Gastrocnemius medialis (tissue), 4 donors: ENCODE data around the gene AP3B1. TPM values are rescaled to one million over a fixed set of nuclear protein-coding genes. Genes with fewer than 3 reads are reported as not detected.

ENCODE experiments used
- ATAC-seq, 2 donors: fragments of 150-250 bp; one replicate each; pipeline ENCODE4 v1.9.1; 2016
- DNase-seq, 2 donors: peaks; one replicate each; pipeline ENCODE4 v3.0.0-alpha.2; 2019
- H3K27ac ChIP-seq, 4 donors: fragments of 200-600 bp; sonication (generic); 1 replicate in 1 of 4; 2 replicates in 3 of 4; pipeline ENCODE4 v1.5.1; 2016 to 2018; ENCODE audit warnings: mild to moderate bottlenecking in 2 of 4, moderate library complexity in 1 of 4
- H3K27me3 ChIP-seq, 3 donors: fragments of 200-600 bp; sonication (generic) in 2 of 3; 1 replicate in 1 of 3; 2 replicates in 2 of 3; pipeline versions ENCODE4 v1.5.1 to v1.6.0; 2016 to 2019; ENCODE audit warnings: mild to moderate bottlenecking in 1 of 3, moderate library complexity in 1 of 3
- H3K36me3 ChIP-seq, 2 donors: fragments of 200-600 bp; sonication (generic) in 1 of 2; one replicate each; pipeline ENCODE4 v1.5.1; 2017 to 2018
- H3K4me1 ChIP-seq, 2 donors: fragments of 200-600 bp; sonication (generic) in 1 of 2; one replicate each; pipeline ENCODE4 v1.5.1; 2016 to 2017; ENCODE audit warnings: mild to moderate bottlenecking in 2 of 2
- H3K4me3 ChIP-seq, 4 donors: fragments of 200-600 bp; sonication (generic) in 3 of 4; 1 replicate in 1 of 4; 2 replicates in 3 of 4; pipeline ENCODE4 v1.5.1; 2016 to 2019; ENCODE audit warnings: mild to moderate bottlenecking in 2 of 4
- H3K9me3 ChIP-seq, 3 donors: fragments of 200-600 bp; sonication (generic) in 2 of 3; 1 replicate in 1 of 3; 2 replicates in 2 of 3; pipeline ENCODE4 v1.5.1; 2016 to 2019
- POLR2A ChIP-seq, 2 donors: fragments of 450-650 bp; IDR thresholded peaks; one replicate each; pipeline ENCODE4 v1.6.1; 2017; ENCODE audit warnings: antibody characterized with exemption in 2 of 2, mild to moderate bottlenecking in 2 of 2, moderate library complexity in 2 of 2
- in situ Hi-C, 4 donors: fragments of 200-750 bp; cut with MboI; loops; one replicate each; pipeline versions ENCODE4 v1.15.0 to v1.8.0; 2017; ENCODE audit warnings: low sequenced_read_pairs in 4 of 4
- intact Hi-C: fragments of 100-400 bp; cut with DNase I; formaldehyde crosslinking; loops from one replicate; pipeline ENCODE4 v1.15.1; 2023; ENCODE audit warnings: low total_unique reads
- total RNA-seq, 4 donors: library from RNA; depleted of rRNA; stranded (reverse); fragments of >200 nt; gene quantifications; one replicate each; pipeline versions ENCODE4 v1.1.0 to v1.2.3, GENCODE V29; 2016
- TF ChIP-seq, protein P1 (sequence below), 5 experiments: fragments of 450-650 bp in 3 of 5; fragments of 200-600 bp in 2 of 5; sonication (generic) in 2 of 5; IDR thresholded peaks in 4 of 5; conservative IDR thresholded peaks in 1 of 5; 1 replicate in 4 of 5; 2 replicates in 1 of 5; pipeline ENCODE4 v1.5.1; 2016 to 2019; ENCODE audit warnings: antibody characterized with exemption in 5 of 5, mild to moderate bottlenecking in 3 of 5, moderate library complexity in 3 of 5

Gene AP3B1
- total RNA-seq, 4 donors from 2014 or later, result 17.9 to 26.0 (median 22.6) TPM

DNA sequence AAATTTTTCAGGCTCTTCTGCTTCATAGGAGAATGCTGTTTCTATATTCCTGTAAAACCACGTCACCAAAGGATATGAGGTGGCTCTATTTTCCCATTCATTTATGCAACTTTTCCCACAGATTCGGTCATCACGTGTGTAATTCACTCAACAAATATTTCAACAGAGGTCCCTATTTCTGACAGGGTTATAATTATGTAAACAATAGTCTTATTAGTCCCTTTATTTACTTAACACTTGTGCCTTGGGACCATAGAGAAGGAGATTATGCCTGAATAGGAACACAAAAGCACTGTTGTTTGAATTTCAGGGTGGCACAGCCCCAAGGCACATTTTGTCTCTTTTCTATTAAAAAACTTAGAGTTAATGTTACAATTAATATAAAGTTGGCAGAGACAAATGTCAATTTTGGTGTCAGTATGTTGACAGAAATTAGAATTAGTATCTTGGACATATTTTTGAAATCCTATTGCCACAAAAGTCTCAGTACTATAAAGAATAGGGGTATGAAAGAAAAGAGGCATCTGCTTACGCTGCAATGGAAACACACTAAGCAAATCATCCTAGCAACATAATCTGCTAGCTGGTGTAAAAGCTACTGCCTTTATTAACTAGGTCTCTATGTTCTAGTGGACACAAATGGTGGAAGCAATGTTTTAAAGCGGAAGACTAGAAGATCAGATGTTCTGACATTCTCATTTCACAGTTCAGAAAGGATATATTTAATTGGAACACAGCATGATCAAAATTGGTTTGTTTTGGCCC, 289.3 kb downstream of the AP3B1 start:
- Histone ChIP-seq H3K27me3 (no peaks in the 10 kb centered on the region), H3K9me3 (no peaks in the 10 kb centered on the region), H3K4me1 (no peaks in the 10 kb centered on the region), H3K4me3 (no peak overlapping the region), H3K27ac (no peak overlapping the region), H3K36me3 (no peaks in the 10 kb centered on the region)
- intact Hi-C loops, result loop anchor here (10.0 kb wide), 1 partner anchor 360 kb away; no protein-coding TSS in a partner anchor
- TF ChIP-seq, protein P1, sequence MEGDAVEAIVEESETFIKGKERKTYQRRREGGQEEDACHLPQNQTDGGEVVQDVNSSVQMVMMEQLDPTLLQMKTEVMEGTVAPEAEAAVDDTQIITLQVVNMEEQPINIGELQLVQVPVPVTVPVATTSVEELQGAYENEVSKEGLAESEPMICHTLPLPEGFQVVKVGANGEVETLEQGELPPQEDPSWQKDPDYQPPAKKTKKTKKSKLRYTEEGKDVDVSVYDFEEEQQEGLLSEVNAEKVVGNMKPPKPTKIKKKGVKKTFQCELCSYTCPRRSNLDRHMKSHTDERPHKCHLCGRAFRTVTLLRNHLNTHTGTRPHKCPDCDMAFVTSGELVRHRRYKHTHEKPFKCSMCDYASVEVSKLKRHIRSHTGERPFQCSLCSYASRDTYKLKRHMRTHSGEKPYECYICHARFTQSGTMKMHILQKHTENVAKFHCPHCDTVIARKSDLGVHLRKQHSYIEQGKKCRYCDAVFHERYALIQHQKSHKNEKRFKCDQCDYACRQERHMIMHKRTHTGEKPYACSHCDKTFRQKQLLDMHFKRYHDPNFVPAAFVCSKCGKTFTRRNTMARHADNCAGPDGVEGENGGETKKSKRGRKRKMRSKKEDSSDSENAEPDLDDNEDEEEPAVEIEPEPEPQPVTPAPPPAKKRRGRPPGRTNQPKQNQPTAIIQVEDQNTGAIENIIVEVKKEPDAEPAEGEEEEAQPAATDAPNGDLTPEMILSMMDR (IDR thresholded peaks at IDR 0.05 in 4 of 5, conservative IDR thresholded peaks at IDR 0.05 in 1 of 5), result no peak
- no peak for TF ChIP-seq POLR2A (IDR thresholded peaks at IDR 0.05)
- in situ Hi-C loops, result no loop called here
- ATAC-seq, result no peak
- DNase-seq, result no peak

GRCh38 chr5:78004559-78004958, 289.9 kb downstream of the AP3B1 start:
- no peak for TF ChIP-seq POLR2A (IDR thresholded peaks at IDR 0.05)
- TF ChIP-seq, protein P1 (IDR thresholded peaks at IDR 0.05 in 4 of 5, conservative IDR thresholded peaks at IDR 0.05 in 1 of 5), result no peak
- intact Hi-C loops, result loop anchor here (10.0 kb wide), 1 partner anchor 360 kb away; no protein-coding TSS in a partner anchor
- Histone ChIP-seq H3K36me3 (no peaks in the 10 kb centered on the region), H3K27me3 (no peaks in the 10 kb centered on the region), H3K9me3 (no peaks in the 10 kb centered on the region), H3K27ac (no peak overlapping the region), H3K4me1 (no peaks in the 10 kb centered on the region), H3K4me3 (no peak overlapping the region)
- in situ Hi-C loops, result no loop called here
- no peak for DNase-seq
- ATAC-seq, result no peak

- in situ Hi-C loops, result no loop called here
- TF ChIP-seq, protein P1 (IDR thresholded peaks at IDR 0.05 in 4 of 5, conservative IDR thresholded peaks at IDR 0.05 in 1 of 5), result no peak
- no peak for TF ChIP-seq POLR2A (IDR thresholded peaks at IDR 0.05)
- Histone ChIP-seq H3K27me3 (no peaks in the 10 kb centered on the region), H3K4me3 (no peak overlapping the region), H3K4me1 (no peaks in the 10 kb centered on the region), H3K9me3 (no peaks in the 10 kb centered on the region), H3K27ac (no peak overlapping the region), H3K36me3 (no peaks in the 10 kb centered on the region)
- DNase-seq, result no peak
- ATAC-seq, result no peak
- intact Hi-C loops, result loop anchor here (10.0 kb wide), 1 partner anchor 359 kb away; no protein-coding TSS in a partner anchor
These were observed 290.6 kb downstream of the AP3B1 start for GRCh38 chr5:78003919-78004318.

GRCh38 chr5:78003450-78003849, 291.0 kb downstream of the AP3B1 start:
- no peak for TF ChIP-seq POLR2A (IDR thresholded peaks at IDR 0.05)
- TF ChIP-seq, protein P1 (IDR thresholded peaks at IDR 0.05 in 4 of 5, conservative IDR thresholded peaks at IDR 0.05 in 1 of 5), result no peak
- in situ Hi-C loops (no loop called here), intact Hi-C loops (loop anchor here (10.0 kb wide), 1 partner anchor 359 kb away; no protein-coding TSS in a partner anchor)
- ATAC-seq, result no peak
- no peaks in the 10 kb centered on the region for H3K4me1 ChIP-seq
- no peaks in the 10 kb centered on the region for H3K9me3 ChIP-seq
- no peak for DNase-seq
- H3K27me3 ChIP-seq, result no peaks in the 10 kb centered on the region
- no peak overlapping the region for H3K4me3 ChIP-seq
- H3K36me3 ChIP-seq, result no peaks in the 10 kb centered on the region
- no peak overlapping the region for H3K27ac ChIP-seq
